PFSK-1 (cell line): ENCODE results near the gene ANO6.

ENCODE experiments used
- REST ChIP-seq, 2 experiments: IDR thresholded peaks; 2 replicates each; pipeline versions ENCODE4 v1.6.1 to v1.8.0; 2011 to 2012; ENCODE audit warnings: low read depth in 2 of 2, low read length in 2 of 2, control low read depth in 1 of 2, inconsistent platforms in 1 of 2, mild to moderate bottlenecking in 1 of 2, moderate library complexity in 1 of 2; ENCODE audit not compliant: insufficient read depth in 1 of 2
- SIN3A ChIP-seq: IDR thresholded peaks from 2 replicates; pipeline ENCODE4 v1.6.1; 2012; ENCODE audit warnings: mild to moderate bottlenecking, low read length, moderate library complexity, borderline replicate concordance; ENCODE audit not compliant: insufficient read depth
- TAF1 ChIP-seq: IDR thresholded peaks from 2 replicates; pipeline ENCODE4 v1.6.1; 2012; ENCODE audit warnings: low read length, control low read depth, borderline replicate concordance; ENCODE audit not compliant: insufficient read depth

- TF ChIP-seq SIN3A, result no peak
- no peak for TF ChIP-seq TAF1
- no peak for TF ChIP-seq REST (IDR thresholded peaks at IDR 0.05; ENCODE audit: insufficient read depth in 1 of 2, low read depth in 2 of 2, low read length in 2 of 2)
Measured at GRCh38 chr12:45473636-45474035, 257.7 kb downstream of the ANO6 start.
